ENCODE measurements around the gene BEAN1.

Gene BEAN1

DNA sequence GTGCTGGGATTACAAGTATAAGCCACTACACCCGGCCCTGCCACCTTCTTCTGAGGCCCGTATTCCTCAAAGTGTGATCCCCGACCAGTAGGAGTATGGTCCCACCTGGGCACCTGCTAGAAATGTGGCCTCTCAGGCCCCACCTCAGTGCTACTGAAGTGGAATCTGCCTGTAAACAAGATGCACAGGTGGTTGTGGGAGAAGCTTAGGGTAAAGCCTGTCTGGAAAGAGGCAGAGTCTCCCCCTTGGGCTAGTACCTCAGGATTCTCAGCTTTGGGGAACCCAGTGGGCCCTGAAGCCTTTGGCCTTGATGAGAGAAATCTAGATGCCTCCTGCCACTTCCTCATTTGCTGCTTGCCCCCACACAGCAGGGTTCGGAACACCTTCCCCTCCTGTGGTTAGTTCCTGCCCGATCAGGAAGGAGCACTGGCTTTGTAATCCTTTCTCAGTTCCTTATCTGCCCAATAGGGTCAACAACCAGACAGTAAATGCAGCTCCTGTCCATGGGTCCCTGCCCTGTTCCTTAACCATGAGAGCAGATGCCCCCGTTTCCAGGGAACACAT, 97.6 kb downstream of the BEAN1 start:
- DNase-seq: peak; percentile 51

DNA sequence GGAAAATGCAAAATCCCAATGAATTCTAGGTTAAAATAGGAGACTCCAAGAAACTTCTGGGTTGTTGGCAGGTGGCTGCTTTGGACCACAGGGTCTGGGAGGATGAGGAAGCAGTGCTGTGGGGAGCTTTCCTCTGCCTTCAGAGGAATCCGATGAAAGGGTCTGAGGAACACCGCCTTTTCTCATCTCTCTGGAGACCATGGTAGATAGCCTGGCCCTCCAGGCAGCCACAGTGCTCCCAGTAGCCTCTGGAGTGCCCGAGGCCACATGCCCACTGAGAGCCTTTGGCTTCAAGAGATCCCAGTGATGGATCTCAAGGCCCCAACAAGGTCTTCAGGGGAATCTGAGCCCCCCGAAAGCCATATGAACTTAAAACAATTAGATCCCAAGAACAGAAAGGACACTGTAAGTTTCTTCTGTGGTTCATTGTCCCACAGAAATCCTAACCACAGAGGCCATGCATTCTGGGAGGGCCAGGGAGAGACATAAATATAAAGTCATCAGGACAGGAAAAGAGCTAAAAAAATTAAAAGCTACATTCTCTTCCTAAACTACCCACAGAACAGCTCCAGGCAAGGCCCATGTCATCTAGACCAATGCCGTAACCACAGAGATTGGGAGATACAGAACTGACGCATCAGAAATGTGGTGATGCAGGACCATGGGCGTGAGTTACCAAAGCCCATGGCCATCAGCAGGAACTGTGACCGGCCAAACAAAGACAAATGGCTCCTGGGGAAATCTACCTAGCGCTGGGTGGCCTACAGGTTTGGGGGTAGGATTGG, 98.5 kb downstream of the BEAN1 start:
- no peak for DNase-seq

GRCh38 chr16:66528294-66528693, 101.2 kb downstream of the BEAN1 start:
- no peak for DNase-seq

- DNase-seq: no peak
Measured at GRCh38 chr16:66529475-66529874, 102.4 kb downstream of the BEAN1 start.
